Tongue (tissue), 2 donors: ENCODE data around the gene ST14. TPM values are rescaled to one million over a fixed set of nuclear protein-coding genes. Genes with fewer than 3 reads are reported as not detected.
"Not testable (repeated sequence)": the region's sequence is repeated elsewhere in the genome, so short reads cannot be mapped to it uniquely, and the experiment has no call there.

ENCODE experiments used
- DNase-seq: peaks from one replicate; pipeline ENCODE4 v3.0.0-alpha.2; 2015
- total RNA-seq: library from RNA; depleted of rRNA; stranded (reverse); fragments of >200 nt; gene quantifications from one replicate; pipeline ENCODE4 v1.2.3, GENCODE V29; 2014

ST14 gene
- total RNA-seq, 1 donor from 2014 or later, result 9.7 TPM

- no peak for DNase-seq
These were observed 30.1 kb downstream of the ST14 start for GRCh38 chr11:130189492-130190210.

- no peak for DNase-seq
These were observed 30.8 kb downstream of the ST14 start for GRCh38 chr11:130190371-130190881.

GRCh38 chr11:130191896-130192295, 32.3 kb downstream of the ST14 start:
- no peak for DNase-seq

- DNase-seq, result no peak
These were observed 33.3 kb downstream of the ST14 start for GRCh38 chr11:130192845-130193267.

GRCh38 chr11:130193551-130193950, 34.0 kb downstream of the ST14 start:
- not testable (repeated sequence) for DNase-seq

- no peak for DNase-seq
These were observed 34.9 kb downstream of the ST14 start for GRCh38 chr11:130194241-130195023.

GRCh38 chr11:130197386-130198035, 37.9 kb downstream of the ST14 start:
- no peak for DNase-seq

- no peak for DNase-seq
These were observed 38.7 kb downstream of the ST14 start for GRCh38 chr11:130198292-130198691.

- DNase-seq, result no peak
These were observed 39.4 kb downstream of the ST14 start for GRCh38 chr11:130198964-130199363.

- DNase-seq, result no peak
These were observed 40.2 kb downstream of the ST14 start for GRCh38 chr11:130199792-130200191.

GRCh38 chr11:130201026-130201425, 41.4 kb downstream of the ST14 start:
- no peak for DNase-seq

GRCh38 chr11:130202009-130202817, 42.6 kb downstream of the ST14 start:
- no peak for DNase-seq

GRCh38 chr11:130202818-130203689, 43.5 kb downstream of the ST14 start:
- no peak for DNase-seq

- no peak for DNase-seq
These were observed 44.5 kb downstream of the ST14 start for GRCh38 chr11:130203766-130204702.

GRCh38 chr11:130204703-130205095, 45.1 kb downstream of the ST14 start:
- DNase-seq, result no peak

GRCh38 chr11:130206141-130206540, 46.6 kb downstream of the ST14 start:
- no peak for DNase-seq

- DNase-seq, result no peak
These were observed 48.9 kb downstream of the ST14 start for GRCh38 chr11:130208241-130209127.

- no peak for DNase-seq
These were observed 49.7 kb downstream of the ST14 start for GRCh38 chr11:130209128-130209932.
